ENCODE results near the gene SNAI3.

GRCh38 chr16:88691129-88691813, 5.0 kb upstream of the SNAI3 start:
- TF ChIP-seq CTCF (conservative IDR thresholded peaks at IDR 0.05; ENCODE audit: low read length) (no peak), EZH2phosphoT487 (IDR thresholded peaks at IDR 0.05; ENCODE audit: borderline replicate concordance) (no peak)
